ENCODE results near the gene CARMIL1. TPM values are rescaled to one million over a fixed set of nuclear protein-coding genes. Genes with fewer than 3 reads are reported as not detected.

CARMIL1 gene
- total RNA-seq, 1 experiment from 2014 or later = 25.2 TPM

- H3K9me3 Mint-ChIP-seq (ENCODE audit: unreplicated experiment) = no peaks in the 10 kb centered on the region
- H3K27me3 Mint-ChIP-seq (ENCODE audit: insufficient read depth, unreplicated experiment) = peaks cover 15% of the 10 kb centered on the region
- H3K4me3 Mint-ChIP-seq (ENCODE audit: unreplicated experiment) = no peak overlapping the region
- peaks cover 6% of the 10 kb centered on the region for H3K36me3 Mint-ChIP-seq (ENCODE audit: insufficient read depth, unreplicated experiment)
- intact Hi-C loops (cut with micrococcal nuclease) = no loop called here
- no TSS peak for BruUV-seq (replicated peaks)
- ChIA-PET POLR2A (no interaction called here), CTCF (interaction anchor here (0.6 kb wide), 1 partner anchor 131 kb away, joined by 3 read pairs; no protein-coding TSS in a partner anchor)
- no peak overlapping the region for H3K27ac Mint-ChIP-seq (ENCODE audit: low read depth, unreplicated experiment)
- TF ChIP-seq CTCF (IDR thresholded peaks at IDR 0.05; ENCODE audit: unreplicated experiment) = no peak
- no peak for DNase-seq (ENCODE audit: unreplicated experiment)
- no peaks in the 10 kb centered on the region for H3K4me1 Mint-ChIP-seq (ENCODE audit: insufficient read depth, unreplicated experiment)
Measured at GRCh38 chr6:25629198-25629576, 350.0 kb downstream of the CARMIL1 start.

GRCh38 chr6:25630508-25631278, 351.5 kb downstream of the CARMIL1 start:
- POLR2A ChIA-PET = no interaction called here
- intact Hi-C loops (cut with micrococcal nuclease) = no loop called here
- no TSS peak for BruUV-seq (replicated peaks)

GRCh38 chr6:25635886-25636317, 356.7 kb downstream of the CARMIL1 start:
- Mint-ChIP-seq H3K4me1 (ENCODE audit: insufficient read depth, unreplicated experiment) (peaks cover 5% of the 10 kb centered on the region), H3K36me3 (ENCODE audit: insufficient read depth, unreplicated experiment) (no peaks in the 10 kb centered on the region), H3K4me3 (ENCODE audit: unreplicated experiment) (no peak overlapping the region), H3K27me3 (ENCODE audit: insufficient read depth, unreplicated experiment) (peaks cover 58% of the 10 kb centered on the region), H3K27ac (ENCODE audit: low read depth, unreplicated experiment) (no peak overlapping the region), H3K9me3 (ENCODE audit: unreplicated experiment) (no peaks in the 10 kb centered on the region)
- ChIA-PET CTCF (no interaction called here), POLR2A (no interaction called here)
- no peak for TF ChIP-seq CTCF (IDR thresholded peaks at IDR 0.05; ENCODE audit: unreplicated experiment)
- no TSS peak for BruUV-seq (replicated peaks)
- no peak for DNase-seq (ENCODE audit: unreplicated experiment)
- intact Hi-C loops (cut with micrococcal nuclease) = no loop called here

More at GRCh38 chr6:25630508-25631278, 351.5 kb downstream of the CARMIL1 start:
- Mint-ChIP-seq H3K27me3 (ENCODE audit: insufficient read depth, unreplicated experiment) (peaks cover 27% of the 10 kb centered on the region), H3K36me3 (ENCODE audit: insufficient read depth, unreplicated experiment) (peaks cover 6% of the 10 kb centered on the region), H3K4me1 (ENCODE audit: insufficient read depth, unreplicated experiment) (no peaks in the 10 kb centered on the region), H3K27ac (ENCODE audit: low read depth, unreplicated experiment) (no peak overlapping the region), H3K9me3 (ENCODE audit: unreplicated experiment) (no peaks in the 10 kb centered on the region), H3K4me3 (ENCODE audit: unreplicated experiment) (no peak overlapping the region)
- no peak for DNase-seq (ENCODE audit: unreplicated experiment)
- TF ChIP-seq CTCF (IDR thresholded peaks at IDR 0.05; ENCODE audit: unreplicated experiment) = no peak
- CTCF ChIA-PET = interaction anchor here (0.6 to 1.3 kb wide), 3 partner anchors 13 to 140 kb away, joined by 3 read pairs; no protein-coding TSS in a partner anchor

GRCh38 chr6:25637211-25637610, 358.0 kb downstream of the CARMIL1 start:
- no peak for TF ChIP-seq CTCF (IDR thresholded peaks at IDR 0.05; ENCODE audit: unreplicated experiment)
- H3K27me3 Mint-ChIP-seq (ENCODE audit: insufficient read depth, unreplicated experiment) = peaks cover 59% of the 10 kb centered on the region
- intact Hi-C loops (cut with micrococcal nuclease) = no loop called here
- DNase-seq (ENCODE audit: unreplicated experiment) = peak; percentile 56
- ChIA-PET POLR2A (interaction anchor here (0.7 to 1.0 kb wide), 2 partner anchors 19 to 304 kb away, joined by 3 read pairs; no protein-coding TSS in a partner anchor), CTCF (interaction anchor here (1.5 kb wide), 1 partner anchor 83 kb away, joined by 3 read pairs; no protein-coding TSS in a partner anchor)
- H3K9me3 Mint-ChIP-seq (ENCODE audit: unreplicated experiment) = no peaks in the 10 kb centered on the region
- no TSS peak for BruUV-seq (replicated peaks)
- H3K36me3 Mint-ChIP-seq (ENCODE audit: insufficient read depth, unreplicated experiment) = no peaks in the 10 kb centered on the region
- H3K4me1 Mint-ChIP-seq (ENCODE audit: insufficient read depth, unreplicated experiment) = peaks cover 5% of the 10 kb centered on the region
- no peak overlapping the region for H3K4me3 Mint-ChIP-seq (ENCODE audit: unreplicated experiment)
- no peak overlapping the region for H3K27ac Mint-ChIP-seq (ENCODE audit: low read depth, unreplicated experiment)
